Liver (tissue), 2 donors: Measurements from ENCODE around the gene PHB1.
"Not testable (repeated sequence)": the region's sequence is repeated elsewhere in the genome, so short reads cannot be mapped to it uniquely, and the experiment has no call there.

Source experiments
- CTCF ChIP-seq: fragments of 150-350 bp; IDR thresholded peaks from 2 replicates; pipeline ENCODE4 v1.5.1; 2017; ENCODE audit warnings: improper control_type of control experiment, low read depth, low read length; ENCODE audit not compliant: missing input control
- YY1 ChIP-seq: IDR thresholded peaks from 2 replicates; pipeline ENCODE4 v1.6.1; 2016; ENCODE audit warnings: antibody characterized with exemption, mild to moderate bottlenecking
- donor health status: healthy.

GRCh38 chr17:49365126-49365525, 49.6 kb downstream of the PHB1 start:
- TF ChIP-seq CTCF, YY1: not testable (repeated sequence)
